PC-9 (cell line): ENCODE measurements around the gene KCNH1. TPM values are rescaled to one million over a fixed set of nuclear protein-coding genes. Genes with fewer than 3 reads are reported as not detected.

Experiments
- BruUV-seq: library from RNA; stranded (reverse); fragments of 400-500 nt; replicated peaks from 2 replicates; lab custom pipeline; 2021; lab: Mats Ljungman, UMichigan
- CTCF ChIA-PET: fragments of 300-600 bp; sonication (Branson Sonifier 250); formaldehyde crosslinking; loops from one replicate; lab custom pipeline; 2022; ENCODE audit warnings: antibody characterized with exemption; lab: Charles Lee
- POLR2A ChIA-PET: fragments of 300-600 bp; sonication (Branson Sonifier 250); formaldehyde crosslinking; loops from one replicate; lab custom pipeline; 2022; ENCODE audit warnings: antibody characterized with exemption; ENCODE audit not compliant: unreplicated experiment; lab: Charles Lee
- DNase-seq, 2 experiments: peaks; one replicate each; pipeline versions ENCODE4 v3.0.0 to v3.0.0-alpha.2; 2015 to 2022; ENCODE audit warnings: mixed read lengths in 1 of 2
- H2AFZ ChIP-seq: fragments of 200-600 bp; sonication (generic); 2 replicates; pipeline ENCODE4 v1.8.1; 2017; ENCODE audit warnings: antibody characterized with exemption
- H3F3A ChIP-seq: fragments of 200-600 bp; sonication (generic); 2 replicates; pipeline ENCODE4 v1.8.1; 2017; ENCODE audit warnings: antibody characterized with exemption, mild to moderate bottlenecking, low read depth; ENCODE audit not compliant: insufficient read depth
- H3K27ac ChIP-seq: fragments of 200-600 bp; sonication (generic); 2 replicates; pipeline ENCODE4 v1.6.1; 2016; ENCODE audit warnings: mixed run types
- H3K27me3 ChIP-seq: fragments of 200-600 bp; sonication (generic); 2 replicates; pipeline ENCODE4 v1.6.1; 2016; ENCODE audit warnings: low read depth, mixed run types; ENCODE audit not compliant: insufficient read depth
- H3K36me3 ChIP-seq: fragments of 200-600 bp; sonication (generic); 2 replicates; pipeline ENCODE4 v1.6.1; 2016; ENCODE audit warnings: low read depth, mixed run types
- H3K4me1 ChIP-seq: fragments of 200-600 bp; sonication (generic); replicated peaks from 2 replicates; pipeline ENCODE4 v1.6.1; 2016; ENCODE audit warnings: mixed run types; ENCODE audit not compliant: insufficient read depth
- H3K4me2 ChIP-seq: fragments of 200-600 bp; sonication (generic); 2 replicates; pipeline ENCODE4 v1.6.1; 2017; ENCODE audit warnings: mixed run types
- H3K4me3 ChIP-seq: fragments of 200-600 bp; sonication (generic); 2 replicates; pipeline ENCODE4 v1.6.1; 2016; ENCODE audit warnings: mixed run types
- H3K79me2 ChIP-seq: fragments of 200-600 bp; sonication (generic); 2 replicates; pipeline ENCODE4 v1.6.1; 2017; ENCODE audit warnings: low read depth, mixed run types
- H3K9me2 ChIP-seq: fragments of 200-600 bp; sonication (generic); 2 replicates; pipeline ENCODE4 v1.8.1; 2017; ENCODE audit warnings: mild to moderate bottlenecking; ENCODE audit not compliant: insufficient read depth
- H3K9me3 ChIP-seq: fragments of 200-600 bp; sonication (generic); 2 replicates; pipeline ENCODE4 v1.8.1; 2016; ENCODE audit warnings: low read depth; ENCODE audit not compliant: insufficient read depth
- H4K20me1 ChIP-seq: fragments of 200-600 bp; sonication (generic); 2 replicates; pipeline ENCODE4 v1.8.1; 2017; ENCODE audit not compliant: insufficient read depth
- CTCF ChIP-seq: fragments of 200-600 bp; sonication (generic); conservative IDR thresholded peaks from 2 replicates; pipeline ENCODE4 v1.6.1; 2017; ENCODE audit warnings: mixed run types, antibody characterized with exemption, mild to moderate bottlenecking, moderate library complexity
- EZH2 ChIP-seq: fragments of 200-600 bp; sonication (generic); IDR thresholded peaks from 2 replicates; pipeline ENCODE4 v1.8.0; 2017; ENCODE audit warnings: antibody characterized with exemption, low read depth
- intact Hi-C: fragments of 100-400 bp; cut with micrococcal nuclease; formaldehyde crosslinking; loops from one replicate; pipeline ENCODE4 v1.10.0; 2022; ENCODE audit not compliant: unreplicated experiment
- total RNA-seq: library from RNA; stranded (reverse); gene quantifications from 2 replicates; pipeline ENCODE4 v1.2.3, GENCODE V29; 2021

The KCNH1 gene
- total RNA-seq, 1 experiment from 2014 or later, result not detected

GRCh38 chr1:210878564-210878963 is 255.4 kb downstream of the KCNH1 start:
- H3K9me2 ChIP-seq, result no peaks in the 10 kb centered on the region
- no TSS peak for BruUV-seq
- H3K4me1 ChIP-seq, result 0 out of 2 replicates have a peak, but pooled peaks cover 9% of the 10 kb centered on the region
- TF ChIP-seq CTCF (no peak), EZH2 (no peak)
- CTCF ChIA-PET, result no interaction called here
- no peak for DNase-seq
- H3K79me2 ChIP-seq, result no peaks in the 10 kb centered on the region
- POLR2A ChIA-PET, result no interaction called here
- H3K4me3 ChIP-seq, result no peak overlapping the region
- no peak overlapping the region for H3K27ac ChIP-seq
- intact Hi-C loops, result no loop called here
- peaks cover 6% of the 10 kb centered on the region; the same call in 1 of the 2 replicates for H3K27me3 ChIP-seq
- no peaks in the 10 kb centered on the region for H3K36me3 ChIP-seq
- H3K4me2 ChIP-seq, result no peak overlapping the region
- H3K9me3 ChIP-seq, result no peaks in the 10 kb centered on the region
- no peak overlapping the region for H2AFZ ChIP-seq
- H3F3A ChIP-seq, result no peaks in the 10 kb centered on the region
- no peaks in the 10 kb centered on the region for H4K20me1 ChIP-seq

- ChIA-PET CTCF (no interaction called here), POLR2A (no interaction called here)
- no peak overlapping the region for H2AFZ ChIP-seq
- intact Hi-C loops, result no loop called here
- H3K36me3 ChIP-seq, result no peaks in the 10 kb centered on the region
- H3F3A ChIP-seq, result no peaks in the 10 kb centered on the region
- H4K20me1 ChIP-seq, result no peaks in the 10 kb centered on the region
- H3K27ac ChIP-seq, result no peak overlapping the region
- no peaks in the 10 kb centered on the region for H3K79me2 ChIP-seq
- no peaks in the 10 kb centered on the region for H3K9me3 ChIP-seq
- BruUV-seq, result no TSS peak
- no peaks in the 10 kb centered on the region for H3K9me2 ChIP-seq
- DNase-seq, result no peak
- TF ChIP-seq EZH2 (no peak), CTCF (no peak)
- H3K4me3 ChIP-seq, result no peak overlapping the region
- peaks cover 6% of the 10 kb centered on the region; the same call in 1 of the 2 replicates for H3K27me3 ChIP-seq
- no peak overlapping the region for H3K4me2 ChIP-seq
- no peaks in the 10 kb centered on the region for H3K4me1 ChIP-seq
These were observed 257.7 kb downstream of the KCNH1 start for GRCh38 chr1:210876275-210876674.

GRCh38 chr1:210866532-210866931 is 267.4 kb downstream of the KCNH1 start:
- H3F3A ChIP-seq, result no peaks in the 10 kb centered on the region
- no peak overlapping the region for H3K4me3 ChIP-seq
- no peak overlapping the region for H3K4me2 ChIP-seq
- no peaks in the 10 kb centered on the region for H3K36me3 ChIP-seq
- no peaks in the 10 kb centered on the region for H4K20me1 ChIP-seq
- TF ChIP-seq EZH2, result no peak
- TF ChIP-seq CTCF, result no peak
- H3K9me3 ChIP-seq, result no peaks in the 10 kb centered on the region
- H3K4me1 ChIP-seq, result no peaks in the 10 kb centered on the region
- no peaks in the 10 kb centered on the region for H3K79me2 ChIP-seq
- POLR2A ChIA-PET, result no interaction called here
- DNase-seq, result no peak
- no peak overlapping the region for H2AFZ ChIP-seq
- intact Hi-C loops, result no loop called here
- CTCF ChIA-PET, result no interaction called here
- H3K27ac ChIP-seq, result no peak overlapping the region
- no peaks in the 10 kb centered on the region for H3K27me3 ChIP-seq
- BruUV-seq, result no TSS peak
- H3K9me2 ChIP-seq, result no peaks in the 10 kb centered on the region
